ENCODE results near the gene KIRREL1.
A peak's percentile ranks its signal among the peaks of the same experiment; 100 is the strongest.

KIRREL1 gene

DNA sequence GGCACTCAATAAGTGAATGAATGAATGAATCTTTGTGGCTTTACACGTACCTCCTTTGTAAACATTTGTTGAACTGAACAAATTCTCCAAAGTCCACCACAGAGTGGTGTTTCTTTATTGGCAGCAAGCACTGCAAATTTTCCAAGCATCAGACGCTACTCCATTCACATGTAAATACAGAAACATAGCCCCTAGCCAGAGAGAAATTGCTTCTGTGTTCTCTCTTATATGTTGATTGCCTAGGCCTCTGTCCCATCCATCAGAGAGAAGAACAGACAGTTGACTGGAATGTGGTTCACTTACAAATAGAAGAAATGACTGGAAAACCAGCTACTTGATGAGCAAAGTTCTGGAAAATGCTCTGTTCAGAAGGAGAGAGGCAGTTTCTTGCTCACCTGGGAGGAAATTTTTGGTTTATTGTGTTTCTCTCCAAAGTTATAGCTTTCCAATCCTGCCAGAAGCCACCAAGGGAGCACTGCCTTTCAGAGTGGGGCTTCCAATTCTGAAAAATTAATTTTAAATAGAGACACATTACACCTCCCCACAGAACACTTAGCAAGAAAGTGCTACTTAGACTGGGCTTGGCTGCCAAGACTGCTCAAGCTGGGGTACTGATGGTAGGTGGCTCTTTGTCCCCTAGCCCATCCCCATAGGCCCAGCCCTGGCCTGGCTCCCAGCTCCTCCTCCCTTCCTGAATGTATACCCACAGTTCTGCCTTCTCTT, 18.1 kb upstream of the KIRREL1 start:
- no peak for DNase-seq

GRCh38 chr1:157976888-157977287, 16.6 kb upstream of the KIRREL1 start:
- no peak for DNase-seq

DNA sequence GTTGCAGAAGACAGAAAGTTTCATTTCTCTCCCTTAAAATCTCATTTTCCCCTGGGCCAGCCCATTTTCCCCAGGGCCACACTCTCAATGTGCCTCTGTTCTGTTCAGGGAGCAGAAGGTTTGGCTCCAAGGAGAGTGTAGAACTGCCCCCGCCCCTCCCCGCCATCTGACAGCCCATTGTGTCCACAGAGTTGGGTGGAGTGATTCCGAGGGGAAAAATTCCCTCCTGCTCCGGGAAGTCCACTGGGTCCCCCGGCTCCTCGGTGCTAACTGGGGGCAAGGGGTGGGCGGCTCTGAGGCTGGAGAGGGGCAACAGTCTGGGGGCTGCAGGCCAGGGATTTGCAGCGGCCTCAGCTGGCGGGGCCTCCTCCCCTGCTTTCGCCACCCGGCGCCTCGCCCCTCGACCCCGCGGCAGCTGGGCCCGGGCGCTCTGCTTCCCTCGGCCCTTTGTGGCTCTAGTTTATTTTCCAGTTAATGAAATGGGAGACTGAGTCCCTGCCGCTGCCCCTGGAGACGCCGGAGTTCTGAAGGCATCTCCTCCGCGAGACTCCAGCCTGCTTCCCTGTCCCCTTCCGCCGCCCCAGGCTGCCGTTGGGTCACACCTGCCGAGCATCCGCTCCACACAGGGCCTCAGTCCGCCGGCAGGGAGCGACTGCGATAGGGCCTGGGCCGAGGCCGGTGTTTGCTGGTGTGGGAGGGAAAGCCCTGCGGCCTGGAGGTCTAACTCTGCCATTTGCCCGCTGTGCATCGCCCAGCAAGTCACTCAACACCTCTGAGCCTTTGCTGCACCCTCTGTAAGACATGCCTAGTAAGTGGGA, 14.7 kb upstream of the KIRREL1 start:
- DNase-seq = no peak

- DNase-seq = no peak
Measured at GRCh38 chr1:157982136-157982535, 11.3 kb upstream of the KIRREL1 start.

GRCh38 chr1:157983787-157984186, 9.7 kb upstream of the KIRREL1 start:
- DNase-seq = no peak

DNA sequence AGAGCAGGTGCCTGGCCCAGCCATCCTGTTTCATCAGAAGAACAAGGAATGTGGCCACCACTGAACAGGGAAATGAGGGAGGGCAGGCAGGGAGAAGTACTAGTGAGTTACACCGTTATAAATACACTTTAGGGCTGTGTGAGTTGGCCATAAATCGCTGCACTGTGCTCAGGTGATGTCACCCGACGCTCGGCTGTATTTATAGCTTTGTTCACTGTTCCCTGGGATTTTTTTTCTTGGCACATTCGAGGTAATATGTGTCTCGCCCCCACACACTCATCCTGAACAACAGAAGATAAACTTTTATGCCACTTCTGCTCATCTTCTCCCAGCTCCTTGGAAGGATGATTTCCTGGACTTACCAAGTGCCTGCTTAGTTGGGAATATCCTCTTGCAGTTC, 9.0 kb upstream of the KIRREL1 start:
- DNase-seq = no peak

DNA sequence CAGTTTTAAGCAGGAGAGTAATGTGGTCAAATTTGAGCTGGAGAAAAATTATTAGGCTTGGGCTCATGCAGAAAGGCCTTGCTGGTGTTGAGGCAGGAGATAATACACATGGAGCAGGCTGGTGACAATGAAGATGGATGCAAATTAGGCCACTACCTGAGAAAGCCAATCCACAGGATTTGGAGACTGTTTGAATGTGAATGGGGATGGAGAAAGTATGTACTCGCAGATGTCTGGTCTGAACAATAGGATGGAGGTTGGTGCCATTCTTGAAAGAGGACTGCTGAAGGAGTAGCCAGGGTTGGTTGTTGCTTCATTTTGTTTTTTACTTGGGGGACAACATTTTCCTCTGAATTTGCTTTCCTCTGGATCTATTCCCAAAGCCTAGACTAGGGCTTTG, 8.0 kb upstream of the KIRREL1 start:
- no peak for DNase-seq

- DNase-seq = no peak
Measured at GRCh38 chr1:157988002-157988401, 5.4 kb upstream of the KIRREL1 start.

GRCh38 chr1:157992031-157992832, 1.2 kb upstream of the KIRREL1 start:
- DNase-seq = peak; percentile 20

GRCh38 chr1:157992833-157993146, 655 bp upstream of the KIRREL1 start:
- DNase-seq = no peak

DNA sequence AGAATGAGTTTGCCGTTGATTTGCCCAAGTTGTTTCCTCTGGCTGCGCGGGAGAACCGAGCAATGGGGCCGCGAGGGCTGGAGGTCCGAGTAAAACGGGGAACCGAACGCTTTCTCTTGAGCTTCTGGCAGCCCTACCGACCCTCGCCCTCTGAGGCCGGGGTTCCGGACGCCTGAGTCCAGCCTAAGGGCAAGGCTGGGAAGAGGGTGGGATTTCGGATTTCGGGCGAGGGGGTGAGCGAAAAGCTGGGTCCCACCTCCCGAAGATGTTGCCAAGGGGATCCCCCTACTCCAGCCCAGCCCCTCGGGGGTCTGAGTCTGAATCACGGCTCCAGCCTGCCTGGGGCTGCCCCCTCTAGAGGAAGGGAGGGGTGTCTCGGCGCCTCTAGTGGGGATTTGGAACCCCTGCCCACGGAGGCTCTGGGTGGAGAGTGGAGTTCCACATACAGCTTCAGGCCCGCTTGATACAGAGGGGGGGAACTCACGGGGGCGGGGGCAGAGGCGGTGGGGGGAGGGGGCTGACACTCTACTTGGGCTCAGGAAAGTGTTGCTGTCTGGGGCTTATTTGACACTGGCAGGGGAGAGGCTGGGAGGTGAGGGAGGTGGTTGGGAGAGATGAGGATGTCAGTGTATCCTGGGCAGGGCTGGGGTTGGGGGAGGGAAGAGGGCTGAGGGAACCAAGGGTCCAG, 617 bp downstream of the KIRREL1 start:
- no peak for DNase-seq

DNA sequence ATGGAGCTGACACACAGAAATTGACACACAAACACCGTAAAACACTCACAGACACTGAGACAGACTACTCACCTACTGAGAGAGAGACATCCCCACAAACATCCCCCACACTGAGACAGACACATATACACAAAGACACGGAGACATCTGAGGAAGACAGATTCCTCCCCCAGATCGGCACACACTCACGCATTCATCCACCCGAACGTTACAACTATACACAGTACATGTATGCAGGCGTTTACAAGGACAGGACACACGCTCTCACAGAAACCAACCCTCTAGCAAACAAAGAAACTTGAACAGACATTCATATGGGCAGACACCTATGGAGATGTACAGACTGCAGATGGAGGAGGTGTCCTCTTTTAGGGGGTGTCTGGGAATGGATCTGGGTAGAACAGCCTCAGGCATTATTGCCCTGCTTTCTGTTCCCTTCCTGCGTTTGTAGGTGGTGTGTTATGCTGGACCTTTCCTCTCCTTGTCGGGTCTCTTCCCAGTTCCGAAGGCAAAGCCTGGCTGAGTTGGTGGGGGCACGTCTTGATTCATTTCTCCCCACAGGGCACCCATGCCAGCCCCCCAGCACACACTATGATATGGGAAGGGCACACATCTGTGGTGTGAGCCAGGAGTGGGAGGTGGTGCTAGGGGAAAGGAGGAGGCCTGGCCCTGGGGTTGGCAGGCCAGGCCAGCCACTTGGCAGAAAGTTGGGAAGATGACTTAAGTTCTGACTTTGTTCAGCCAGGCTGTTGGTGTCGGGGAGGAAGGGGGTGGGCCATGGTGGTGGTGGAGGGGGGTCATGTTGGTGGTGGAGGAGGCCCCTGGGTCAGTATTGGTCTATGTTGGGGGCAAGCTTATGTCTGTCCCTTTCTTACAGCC, 1.5 kb downstream of the KIRREL1 start:
- no peak for DNase-seq

DNA sequence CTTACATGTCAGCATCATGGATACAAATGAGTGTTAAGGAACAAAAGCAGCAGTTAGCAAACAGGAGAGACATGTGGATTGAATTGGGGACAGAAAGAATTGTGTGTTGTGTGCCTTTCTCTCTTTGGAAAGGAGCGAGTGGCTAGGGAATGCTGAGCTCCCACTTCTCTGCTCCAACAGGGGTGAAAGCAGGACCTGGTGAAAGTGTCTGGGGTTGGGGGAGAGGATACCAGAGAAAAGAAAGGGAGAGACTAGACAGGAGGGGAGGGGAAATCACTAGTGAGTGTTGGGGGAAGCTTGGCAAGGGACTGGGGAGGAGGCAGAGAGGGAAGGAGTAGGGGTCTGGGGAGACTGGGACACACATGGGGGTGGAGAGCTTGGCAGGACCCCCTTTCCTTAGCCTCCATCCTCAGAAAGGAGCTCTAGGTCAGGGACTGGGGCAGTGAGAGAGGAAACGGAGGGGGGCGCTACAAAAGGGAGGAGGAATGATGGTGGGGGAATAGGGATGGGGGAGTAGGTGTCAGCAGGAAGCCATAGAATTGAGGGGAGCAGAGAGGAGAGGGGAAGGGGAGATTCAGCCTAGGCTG, 2.2 kb downstream of the KIRREL1 start:
- DNase-seq = no peak

- DNase-seq = no peak
Measured at GRCh38 chr1:157996433-157996832, 3.0 kb downstream of the KIRREL1 start.

DNA sequence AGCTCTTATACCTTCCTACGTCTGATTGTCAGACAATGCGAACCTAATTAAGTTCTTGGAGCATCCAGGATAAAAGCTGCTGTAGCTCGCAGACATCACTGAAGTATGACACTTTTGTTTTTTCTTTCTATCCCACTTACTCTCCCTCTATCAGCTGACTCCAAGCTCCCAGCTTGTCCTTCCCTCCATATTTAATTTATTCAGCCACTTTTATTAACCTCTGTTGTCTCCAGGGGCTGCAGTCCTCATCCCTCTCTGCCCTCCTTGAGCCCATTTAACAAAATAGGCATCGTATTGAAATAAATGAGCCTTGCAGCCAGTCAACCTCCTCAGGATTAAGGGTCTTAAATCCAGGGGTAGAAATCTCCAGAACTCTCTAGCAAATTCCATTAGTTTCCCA, 7.1 kb downstream of the KIRREL1 start:
- no peak for DNase-seq

DNA sequence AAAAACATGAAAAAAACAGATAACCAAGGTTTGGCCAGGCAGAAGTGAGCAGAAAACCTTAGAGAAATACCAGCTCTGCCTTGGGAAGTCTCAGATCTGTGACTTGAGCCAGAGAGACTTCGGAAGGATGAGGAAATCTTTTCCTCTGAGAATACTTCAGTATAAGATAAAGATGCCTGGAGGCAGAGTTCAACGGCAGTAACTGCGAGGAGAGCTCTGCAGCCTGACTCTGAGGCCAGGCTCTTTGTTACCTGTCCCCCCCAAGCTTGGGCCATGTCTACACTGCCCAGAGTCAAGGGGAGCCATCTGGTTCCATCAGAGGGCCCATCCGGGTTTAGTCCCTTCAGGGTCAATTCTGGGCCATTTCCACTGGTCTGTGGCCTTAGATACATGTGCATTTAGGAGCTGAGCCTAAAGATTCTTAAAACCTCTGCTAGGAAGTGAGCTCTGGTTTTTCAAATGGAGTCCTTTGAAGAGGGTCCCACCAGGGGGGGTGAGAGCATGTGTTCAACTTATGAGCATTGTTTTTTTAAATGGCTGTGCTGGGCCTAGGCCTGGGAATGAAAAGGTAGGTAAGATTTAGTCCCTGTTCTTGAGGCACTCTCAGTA, 8.7 kb downstream of the KIRREL1 start:
- DNase-seq = no peak

GRCh38 chr1:158002631-158003405, 9.4 kb downstream of the KIRREL1 start:
- DNase-seq = no peak

GRCh38 chr1:158003406-158003800, 10.0 kb downstream of the KIRREL1 start:
- no peak for DNase-seq

- DNase-seq = no peak
Measured at GRCh38 chr1:158005224-158005623, 11.8 kb downstream of the KIRREL1 start.

GRCh38 chr1:158007180-158007579, 13.7 kb downstream of the KIRREL1 start:
- DNase-seq = no peak
